ENCODE results near the gene NDUFB7.
A peak's percentile ranks its signal among the peaks of the same experiment; 100 is the strongest.
"Not testable (repeated sequence)": the region's sequence is repeated elsewhere in the genome, so short reads cannot be mapped to it uniquely, and the experiment has no call there.

The NDUFB7 gene

GRCh38 chr19:14545716-14546082 lies 26.2 kb downstream of the NDUFB7 start:
- no peak for TF ChIP-seq CTCF (IDR thresholded peaks at IDR 0.05; ENCODE audit: extremely low read depth, missing control alignments)
- DNase-seq (ENCODE audit: low spot score), result no peak

- no peak for DNase-seq (ENCODE audit: low spot score)
- TF ChIP-seq CTCF (IDR thresholded peaks at IDR 0.05; ENCODE audit: extremely low read depth, missing control alignments), result no peak
These were observed 26.7 kb downstream of the NDUFB7 start for GRCh38 chr19:14544977-14545715.

GRCh38 chr19:14544047-14544446 lies 27.8 kb downstream of the NDUFB7 start:
- no peak for DNase-seq (ENCODE audit: low spot score)
- TF ChIP-seq CTCF (IDR thresholded peaks at IDR 0.05; ENCODE audit: extremely low read depth, missing control alignments), result no peak

GRCh38 chr19:14542711-14543328 lies 29.0 kb downstream of the NDUFB7 start:
- DNase-seq (ENCODE audit: low spot score), result no peak

GRCh38 chr19:14541979-14542378 lies 29.9 kb downstream of the NDUFB7 start:
- not testable (repeated sequence) for DNase-seq (ENCODE audit: low spot score)

More at GRCh38 chr19:14542711-14543328, 29.0 kb downstream of the NDUFB7 start:
- no peak for TF ChIP-seq CTCF (IDR thresholded peaks at IDR 0.05; ENCODE audit: extremely low read depth, missing control alignments)

- TF ChIP-seq CTCF (IDR thresholded peaks at IDR 0.05; ENCODE audit: extremely low read depth, missing control alignments), result no peak
- DNase-seq (ENCODE audit: low spot score), result no peak
These were observed 30.9 kb downstream of the NDUFB7 start for GRCh38 chr19:14540741-14541525.

- no peak for TF ChIP-seq CTCF (IDR thresholded peaks at IDR 0.05; ENCODE audit: extremely low read depth, missing control alignments)
- DNase-seq (ENCODE audit: low spot score), result peak; percentile 55
These were observed 34.8 kb downstream of the NDUFB7 start for GRCh38 chr19:14536926-14537692.

Measured in GM20000 (cell line).